OCI-LY7 (cell line): ENCODE measurements around the gene ABHD12B. TPM values are rescaled to one million over a fixed set of nuclear protein-coding genes. Genes with fewer than 3 reads are reported as not detected.

Experiments
- BruUV-seq: library from RNA; stranded (reverse); fragments of 400-500 nt; replicated peaks from 2 replicates; lab custom pipeline; 2021; lab: Mats Ljungman, UMichigan
- CTCF ChIA-PET: fragments of 300-600 bp; sonication (Branson Sonifier 250); formaldehyde crosslinking; loops from one replicate; lab custom pipeline; 2022; ENCODE audit warnings: antibody characterized with exemption; ENCODE audit not compliant: unreplicated experiment; lab: Charles Lee
- POLR2A ChIA-PET: fragments of 300-600 bp; sonication (Branson Sonifier 250); formaldehyde crosslinking; loops from one replicate; lab custom pipeline; 2022; ENCODE audit warnings: antibody characterized with exemption; lab: Charles Lee
- DNase-seq: peaks from one replicate; pipeline ENCODE4 v3.0.0-alpha.2; 2015; ENCODE audit warnings: low spot score
- H2AFZ ChIP-seq: fragments of 200-600 bp; sonication (generic), shearing (Covaris generic); 2 replicates; pipeline ENCODE4 v1.6.1; 2014; ENCODE audit warnings: mild to moderate bottlenecking, antibody characterized with exemption, low read length, moderate library complexity
- H3K27ac ChIP-seq: fragments of 200-600 bp; sonication (generic); 2 replicates; pipeline ENCODE4 v1.5.1; 2014; ENCODE audit warnings: mixed run types, low read depth, mild to moderate bottlenecking, moderate library complexity, low read length, inconsistent platforms; ENCODE audit not compliant: poor library complexity, severe bottlenecking
- H3K36me3 ChIP-seq: fragments of 200-600 bp; sonication (generic); 2 replicates; pipeline ENCODE4 v1.6.1; 2014; ENCODE audit warnings: mild to moderate bottlenecking, antibody characterized with exemption, low read length, moderate library complexity, mixed read lengths; ENCODE audit not compliant: insufficient read depth
- H3K4me1 ChIP-seq: fragments of 200-600 bp; sonication (generic); 2 replicates; pipeline ENCODE4 v1.5.1; 2014; ENCODE audit warnings: mild to moderate bottlenecking, low read length; ENCODE audit not compliant: insufficient read depth, poor library complexity, severe bottlenecking
- H3K4me2 ChIP-seq: fragments of 200-600 bp; sonication (generic); 2 replicates; pipeline ENCODE4 v1.6.1; 2014; ENCODE audit warnings: mild to moderate bottlenecking, low read length
- H3K4me3 ChIP-seq: fragments of 200-600 bp; sonication (generic); 2 replicates; pipeline ENCODE4 v1.5.1; 2014; ENCODE audit warnings: mild to moderate bottlenecking, low read depth, low read length; ENCODE audit not compliant: poor library complexity, severe bottlenecking
- H3K79me2 ChIP-seq: fragments of 200-600 bp; sonication (generic); 2 replicates; pipeline ENCODE4 v1.6.1; 2016; ENCODE audit warnings: low read depth, mild to moderate bottlenecking, low read length, moderate library complexity, mixed read lengths; ENCODE audit not compliant: insufficient read depth
- H3K9me2 ChIP-seq: fragments of 200-600 bp; sonication (generic); 2 replicates; pipeline ENCODE4 v1.6.1; 2016; ENCODE audit warnings: mild to moderate bottlenecking, low read length, mixed read lengths; ENCODE audit not compliant: insufficient read depth
- H3K9me3 ChIP-seq: fragments of 200-600 bp; sonication (generic); 2 replicates; pipeline ENCODE4 v1.6.1; 2014; ENCODE audit warnings: mild to moderate bottlenecking, mixed run types, low read length, mixed read lengths
- H4K20me1 ChIP-seq: fragments of 200-600 bp; sonication (generic); 2 replicates; pipeline ENCODE4 v1.6.1; 2014; ENCODE audit warnings: mild to moderate bottlenecking, antibody characterized with exemption, low read length, moderate library complexity, mixed read lengths; ENCODE audit not compliant: insufficient read depth
- CTCF ChIP-seq: fragments of 200-600 bp; sonication (generic); conservative IDR thresholded peaks from 2 replicates; pipeline ENCODE4 v1.5.1; 2014; ENCODE audit warnings: mild to moderate bottlenecking, antibody characterized with exemption, low read length, moderate library complexity, mixed read lengths
- EZH2phosphoT487 ChIP-seq: fragments of 200-600 bp; sonication (generic); IDR thresholded peaks from 2 replicates; pipeline ENCODE4 v1.6.1; 2018; ENCODE audit warnings: low read depth, borderline replicate concordance, mild to moderate bottlenecking, mixed run types, antibody characterized with exemption, low read length, moderate library complexity, mixed read lengths
- intact Hi-C: fragments of 100-400 bp; cut with micrococcal nuclease; formaldehyde crosslinking; loops from one replicate; pipeline ENCODE4 v1.10.0; 2022; ENCODE audit not compliant: unreplicated experiment
- total RNA-seq, 2 experiments: library from RNA; depleted of rRNA in 1 of 2; stranded (reverse); fragments of >200 nt in 1 of 2; shearing (Covaris generic) in 1 of 2; gene quantifications; 2 replicates each; pipeline ENCODE4 v1.2.3, GENCODE V29; 2014 to 2022

The ABHD12B gene
- total RNA-seq, 2 experiments from 2014 or later = 6.8 to 9.0 TPM

GRCh38 chr14:50839691-50840090 is 32.2 kb upstream of the ABHD12B start:
- Histone ChIP-seq H3K9me3 (no peaks in the 10 kb centered on the region), H3K4me3 (no peak overlapping the region), H3K9me2 (no peaks in the 10 kb centered on the region), H2AFZ (no peak overlapping the region), H4K20me1 (no peaks in the 10 kb centered on the region), H3K36me3 (no peaks in the 10 kb centered on the region), H3K4me2 (no peak overlapping the region), H3K79me2 (no peaks in the 10 kb centered on the region), H3K4me1 (peaks cover 32% of the 10 kb centered on the region), H3K27ac (no peak overlapping the region)
- DNase-seq = no peak
- ChIA-PET CTCF (interaction anchor here (0.6 kb wide), 1 partner anchor 52 kb away, joined by 3 read pairs; no protein-coding TSS in a partner anchor), POLR2A (interaction anchor here (1.3 to 3.7 kb wide), 4 partner anchors 10 to 23 kb away, joined by 3 to 17 read pairs (median 6); partner anchors contain the start of gene NIN)
- no TSS peak for BruUV-seq
- intact Hi-C loops = no loop called here
- no peak for TF ChIP-seq EZH2phosphoT487
- TF ChIP-seq CTCF = no peak

GRCh38 chr14:50844391-50844790 is 27.5 kb upstream of the ABHD12B start:
- POLR2A ChIA-PET = interaction anchor here (1.0 kb wide), 1 partner anchor 48 kb away, joined by 3 read pairs; no protein-coding TSS in a partner anchor
- CTCF ChIA-PET = no interaction called here
- Histone ChIP-seq H4K20me1 (no peaks in the 10 kb centered on the region), H2AFZ (no peak overlapping the region), H3K9me2 (no peaks in the 10 kb centered on the region), H3K4me2 (no peak overlapping the region), H3K79me2 (no peaks in the 10 kb centered on the region), H3K4me1 (peaks cover under 1% of the 10 kb centered on the region), H3K36me3 (no peaks in the 10 kb centered on the region), H3K27ac (no peak overlapping the region), H3K4me3 (no peak overlapping the region), H3K9me3 (no peaks in the 10 kb centered on the region)
- no TSS peak for BruUV-seq
- no peak for TF ChIP-seq CTCF
- no peak for TF ChIP-seq EZH2phosphoT487
- intact Hi-C loops = no loop called here
- DNase-seq = no peak

- CTCF ChIA-PET = no interaction called here
- DNase-seq = no peak
- Histone ChIP-seq H3K4me3 (no peak overlapping the region), H3K36me3 (no peaks in the 10 kb centered on the region), H3K79me2 (no peaks in the 10 kb centered on the region), H3K4me2 (no peak overlapping the region), H3K4me1 (no peaks in the 10 kb centered on the region), H3K9me3 (no peaks in the 10 kb centered on the region), H3K27ac (no peak overlapping the region), H2AFZ (no peak overlapping the region), H4K20me1 (no peaks in the 10 kb centered on the region), H3K9me2 (no peaks in the 10 kb centered on the region)
- TF ChIP-seq CTCF = no peak
- TF ChIP-seq EZH2phosphoT487 = no peak
- intact Hi-C loops = no loop called here
- POLR2A ChIA-PET = interaction anchor here (3.1 kb wide), 1 partner anchor 16 kb away, joined by 15 read pairs; no protein-coding TSS in a partner anchor
- BruUV-seq = no TSS peak
These were observed 26.7 kb upstream of the ABHD12B start for GRCh38 chr14:50845166-50845565.
